Measurements from ENCODE around the gene ASNS.

Gene ASNS

GRCh38 chr7:97842772-97843345, 29.3 kb downstream of the ASNS start:
- DNase-seq (ENCODE audit: low spot score), result no peak

- no peak for DNase-seq (ENCODE audit: low spot score)
These were observed 30.2 kb downstream of the ASNS start for GRCh38 chr7:97842006-97842405.

DNA sequence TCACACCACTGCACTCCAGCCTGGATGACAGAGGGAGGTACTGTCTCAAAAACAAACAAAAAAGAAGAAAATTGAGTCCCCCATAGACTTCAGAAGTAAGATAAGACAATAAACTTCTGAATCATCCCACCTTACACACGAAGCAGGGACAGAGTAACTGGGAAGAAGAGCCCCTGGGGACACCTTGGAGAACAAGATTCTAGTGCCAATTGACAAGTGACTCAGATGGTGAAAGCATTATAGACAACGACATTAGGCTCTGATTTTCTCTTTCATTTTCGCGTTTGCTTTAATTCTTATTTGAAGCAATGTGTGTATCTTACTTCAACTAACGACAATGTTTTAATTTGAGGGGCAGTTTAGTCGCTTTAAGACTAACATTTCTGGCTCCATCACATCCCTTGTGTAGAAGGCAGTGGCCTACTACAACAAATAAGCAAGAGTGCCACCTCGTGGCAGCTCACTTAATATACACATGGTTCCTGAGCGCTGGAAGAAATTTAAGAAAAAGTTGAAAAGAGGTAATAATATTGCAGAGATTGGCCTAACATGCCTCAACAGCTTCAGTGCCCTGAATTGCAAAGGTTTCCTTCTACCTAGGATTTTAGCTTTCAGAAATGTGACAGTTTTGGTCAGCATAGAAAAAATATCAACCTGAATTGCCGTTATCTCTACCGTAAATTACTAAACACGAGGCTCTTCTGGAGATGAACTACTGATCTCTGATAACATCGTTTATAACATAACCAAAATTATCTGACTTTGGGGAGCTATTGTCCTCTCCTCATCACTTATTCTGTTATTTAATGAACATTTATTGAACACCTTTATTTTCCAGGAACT, 36.7 kb downstream of the ASNS start:
- DNase-seq (ENCODE audit: low spot score), result peak; percentile 46

- DNase-seq (ENCODE audit: low spot score), result no peak
These were observed 53.0 kb downstream of the ASNS start for GRCh38 chr7:97819161-97819560.

DNA sequence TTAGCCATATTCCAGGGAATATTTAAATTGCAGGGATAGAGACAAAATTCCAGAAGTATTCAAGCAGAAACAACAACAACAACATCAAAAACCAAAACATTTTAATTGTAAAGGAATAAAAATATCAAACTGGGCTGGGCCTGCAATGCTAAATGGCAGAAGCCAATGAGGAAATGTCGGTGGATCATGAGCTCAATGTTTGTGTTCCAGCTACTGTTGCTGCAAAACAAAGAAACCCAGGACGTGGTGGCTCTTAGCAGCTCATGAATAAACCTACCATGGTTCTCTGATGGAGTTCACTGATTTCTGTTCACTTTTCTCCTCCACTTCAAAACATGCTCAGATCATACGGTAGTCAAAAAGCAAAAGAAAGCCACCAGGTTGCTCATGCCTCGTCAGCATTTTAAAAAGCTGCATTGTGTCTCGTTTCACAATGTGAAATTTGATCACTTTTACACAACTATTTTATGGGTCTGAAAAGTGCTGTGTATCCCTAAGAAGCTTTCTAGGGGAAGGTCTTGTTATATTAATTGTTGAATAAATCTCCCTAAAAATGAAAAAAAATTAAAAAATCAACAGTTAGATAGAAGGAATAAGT, 54.0 kb downstream of the ASNS start:
- DNase-seq (ENCODE audit: low spot score), result no peak

Data from putamen (tissue), 1 donor.